GM23248 (cell line): ENCODE data around the gene TMEM266. TPM values are rescaled to one million over a fixed set of nuclear protein-coding genes. Genes with fewer than 3 reads are reported as not detected.

ENCODE experiments used
- DNase-seq: peaks from one replicate; pipeline ENCODE4 v3.0.0-alpha.2; 2015
- H2AFZ ChIP-seq: fragments of 200-600 bp; sonication (generic); 2 replicates; pipeline ENCODE4 v1.6.1; 2016; ENCODE audit warnings: antibody characterized with exemption
- H3F3A ChIP-seq: fragments of 200-600 bp; sonication (generic); 2 replicates; pipeline ENCODE4 v1.6.1; 2016; ENCODE audit warnings: mild to moderate bottlenecking, antibody characterized with exemption, mixed run types; ENCODE audit not compliant: insufficient read depth
- H3K27ac ChIP-seq: fragments of 200-600 bp; sonication (generic); 2 replicates; pipeline ENCODE4 v1.5.1; 2016; ENCODE audit warnings: mild to moderate bottlenecking
- H3K27me3 ChIP-seq: fragments of 200-600 bp; sonication (generic); replicated peaks from 2 replicates; pipeline ENCODE4 v1.6.1; 2016; ENCODE audit warnings: mild to moderate bottlenecking; ENCODE audit not compliant: insufficient read depth
- H3K36me3 ChIP-seq: fragments of 200-600 bp; sonication (generic); 2 replicates; pipeline ENCODE4 v1.6.1; 2016; ENCODE audit warnings: low read depth, mild to moderate bottlenecking
- H3K4me1 ChIP-seq: fragments of 200-600 bp; sonication (generic); 2 replicates; pipeline ENCODE4 v1.6.1; 2016; ENCODE audit warnings: mild to moderate bottlenecking; ENCODE audit not compliant: insufficient read depth
- H3K4me2 ChIP-seq: fragments of 200-600 bp; sonication (generic); one replicate; pipeline ENCODE4 v1.6.1; 2016; ENCODE audit warnings: mild to moderate bottlenecking; ENCODE audit not compliant: unreplicated experiment
- H3K4me3 ChIP-seq: fragments of 200-600 bp; sonication (generic); 2 replicates; pipeline ENCODE4 v1.5.1; 2016; ENCODE audit warnings: mild to moderate bottlenecking
- H3K79me2 ChIP-seq: fragments of 200-600 bp; sonication (generic); 2 replicates; pipeline ENCODE4 v1.6.1; 2016; ENCODE audit warnings: mild to moderate bottlenecking; ENCODE audit not compliant: insufficient read depth
- H3K9ac ChIP-seq: fragments of 200-600 bp; sonication (generic); 2 replicates; pipeline ENCODE4 v1.6.1; 2016; ENCODE audit warnings: mild to moderate bottlenecking
- H3K9me2 ChIP-seq: fragments of 200-600 bp; sonication (generic); 2 replicates; pipeline ENCODE4 v1.6.1; 2016; ENCODE audit warnings: mixed run types, mild to moderate bottlenecking, moderate library complexity; ENCODE audit not compliant: insufficient read depth
- H3K9me3 ChIP-seq: fragments of 200-600 bp; sonication (generic); one replicate; pipeline ENCODE4 v1.6.1; 2017; ENCODE audit warnings: low read depth
- H4K20me1 ChIP-seq: fragments of 200-600 bp; sonication (generic); 2 replicates; pipeline ENCODE4 v1.6.0; 2016; ENCODE audit not compliant: insufficient read depth
- EZH2 ChIP-seq: fragments of 200-600 bp; sonication (generic); IDR thresholded peaks from 2 replicates; pipeline ENCODE4 v1.6.1; 2018; ENCODE audit warnings: antibody characterized with exemption, mild to moderate bottlenecking; ENCODE audit not compliant: insufficient read depth, poor library complexity, severe bottlenecking
- EZH2phosphoT487 ChIP-seq: fragments of 200-600 bp; sonication (generic); IDR thresholded peaks from 2 replicates; pipeline ENCODE4 v1.6.1; 2018; ENCODE audit warnings: antibody characterized with exemption, moderate library complexity, mild to moderate bottlenecking, low read depth; ENCODE audit not compliant: insufficient read depth
- WGBS, 2 experiments: methylation state at CpG; one replicate each; pipeline ENCODE4 v1.1.6; 2015 to 2017; ENCODE audit warnings: low lambda C conversion rate in 2 of 2, low coverage in 1 of 2; ENCODE audit errors: missing lambda C conversion rate in 2 of 2; 5-methylcytosine and 5-hydroxymethylcytosine counted together
- in situ Hi-C: fragments of 300-500 bp; cut with MboI; formaldehyde crosslinking; loops from 2 replicates; pipeline ENCODE4 v1.15.0; 2020
- polyA plus RNA-seq: library from polyadenylated mRNA; unstranded; fragments of >200 nt; fragmentation: Nextera tagmentation; extraction: Ambion mirVana; gene quantifications from 2 replicates; pipeline ENCODE4 v1.2.1, GENCODE V29; 2016
- total RNA-seq: library from RNA; depleted of rRNA; stranded (reverse); fragments of >200 nt; shearing (Covaris generic); gene quantifications from 2 replicates; pipeline ENCODE4 v1.2.3, GENCODE V29; 2014

The TMEM266 gene
- total and polyA plus RNA-seq, 2 experiments from 2014 or later: not detected

DNA sequence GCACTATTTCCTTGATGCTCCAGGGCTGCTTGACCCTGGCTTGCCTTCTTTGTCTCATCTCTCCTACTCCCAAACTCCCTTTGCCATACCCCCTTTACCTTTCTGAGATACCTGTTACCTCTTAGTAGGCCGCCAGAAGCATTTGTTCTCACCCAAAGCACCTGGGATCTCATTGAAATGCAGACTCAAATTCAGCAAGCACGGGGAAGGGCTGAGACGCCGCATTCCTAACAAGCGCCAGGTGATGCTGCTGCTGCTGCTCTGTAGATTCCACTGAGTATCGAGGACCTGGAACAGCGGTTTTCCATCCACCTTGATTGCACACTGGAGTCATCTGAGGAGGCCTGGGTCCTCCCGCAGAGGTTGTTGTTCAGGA lies 91.8 kb downstream of the TMEM266 start:
- H3K36me3 ChIP-seq: no peaks in the 10 kb centered on the region
- H3K4me3 ChIP-seq: no peak overlapping the region
- H3K9me2 ChIP-seq: no peaks in the 10 kb centered on the region
- WGBS, 2 experiments: 85 to 90% methylated on average over 8 of the region's 8 CpGs
- no peak overlapping the region for H3K9ac ChIP-seq
- H4K20me1 ChIP-seq: no peaks in the 10 kb centered on the region
- H3K9me3 ChIP-seq: no peaks in the 10 kb centered on the region
- TF ChIP-seq EZH2phosphoT487 (no peak), EZH2 (no peak)
- H3K27me3 ChIP-seq: no peaks in the 10 kb centered on the region
- DNase-seq: no peak
- H2AFZ ChIP-seq: no peak overlapping the region
- peaks cover 11% of the 10 kb centered on the region for H3K4me1 ChIP-seq
- in situ Hi-C loops: no loop called here
- H3F3A ChIP-seq: peaks cover 14% of the 10 kb centered on the region
- no peaks in the 10 kb centered on the region for H3K79me2 ChIP-seq
- H3K27ac ChIP-seq: no peak overlapping the region
- no peak overlapping the region for H3K4me2 ChIP-seq

DNA sequence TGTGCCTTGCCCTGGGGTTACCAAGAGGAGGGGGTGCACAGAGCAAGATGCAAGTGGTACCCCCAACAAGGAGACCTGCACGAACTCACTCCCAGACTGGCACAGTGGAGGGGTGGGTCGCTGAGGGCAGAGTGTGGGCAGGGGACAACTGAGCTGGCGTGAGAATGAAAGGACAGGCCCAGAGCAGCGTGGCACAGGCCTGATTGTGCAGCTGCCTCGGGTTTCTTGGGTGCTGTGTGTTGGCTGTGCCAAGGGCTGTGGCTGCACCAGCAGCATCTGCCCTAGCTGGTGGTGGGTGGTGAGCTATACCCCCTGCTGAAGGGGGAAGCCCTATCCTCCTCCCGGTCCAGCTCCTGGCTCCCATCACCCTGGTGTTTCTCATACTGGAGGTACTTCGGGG lies 92.4 kb downstream of the TMEM266 start:
- TF ChIP-seq EZH2 (no peak), EZH2phosphoT487 (no peak)
- Histone ChIP-seq H3K9me2 (no peaks in the 10 kb centered on the region), H3K27ac (no peak overlapping the region), H3K9ac (no peak overlapping the region), H3K36me3 (no peaks in the 10 kb centered on the region), H3K4me1 (peaks cover 11% of the 10 kb centered on the region), H3K4me2 (no peak overlapping the region), H4K20me1 (no peaks in the 10 kb centered on the region), H3K9me3 (no peaks in the 10 kb centered on the region), H2AFZ (no peak overlapping the region), H3K27me3 (no peaks in the 10 kb centered on the region), H3K79me2 (no peaks in the 10 kb centered on the region), H3F3A (peaks cover 14% of the 10 kb centered on the region), H3K4me3 (no peak overlapping the region)
- DNase-seq: no peak
- 94 to 97% methylated on average over 7 of the region's 7 CpGs for WGBS, 2 experiments
- in situ Hi-C loops: no loop called here

DNA sequence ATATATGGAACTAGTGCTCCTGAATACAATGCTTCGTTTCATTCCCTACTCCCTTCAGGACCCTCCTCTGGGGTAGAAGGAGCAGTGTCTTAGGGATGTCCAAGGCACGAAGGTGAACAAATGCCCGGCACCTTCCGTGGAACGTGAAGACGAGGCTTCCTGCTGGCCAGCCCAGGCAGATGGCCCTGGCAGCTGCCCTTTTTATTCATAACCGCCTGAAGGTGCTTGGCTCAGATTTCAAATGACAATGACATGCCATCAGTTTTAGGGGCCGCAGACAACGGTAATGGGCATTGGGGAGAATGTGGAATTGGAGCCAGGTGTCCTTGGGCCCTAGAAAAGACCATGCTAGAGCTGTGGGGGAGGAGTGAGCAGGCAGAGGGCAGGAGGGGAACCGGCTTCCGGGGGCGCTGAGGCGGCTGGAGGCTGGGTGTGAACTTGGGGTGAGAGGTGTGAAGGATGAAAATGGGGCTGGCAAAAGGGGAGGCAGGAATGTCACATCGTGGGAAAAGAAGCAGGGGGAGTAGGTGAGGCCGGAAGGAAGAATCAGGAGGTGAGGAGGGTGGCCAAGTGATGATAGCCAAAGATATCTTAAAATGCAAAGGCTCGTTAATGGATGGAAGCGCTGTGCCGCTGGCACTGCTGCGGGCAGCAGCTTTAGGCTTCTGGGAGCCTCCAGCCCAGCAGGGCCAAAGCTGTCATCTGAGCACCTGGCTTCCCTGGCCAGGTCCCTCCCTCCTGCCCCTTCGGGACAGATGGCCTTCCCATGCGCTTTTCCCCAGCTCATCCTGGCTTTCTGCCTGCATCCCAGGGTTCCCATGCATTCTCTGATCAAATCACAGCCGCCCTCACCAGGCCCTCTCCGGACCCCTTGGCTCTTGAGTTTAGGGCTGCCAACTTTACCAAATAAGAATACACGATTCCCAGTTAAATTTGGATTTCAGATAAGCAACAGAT lies 93.7 kb downstream of the TMEM266 start:
- no peak overlapping the region for H3K9ac ChIP-seq
- H3K27me3 ChIP-seq: no peaks in the 10 kb centered on the region
- H3K36me3 ChIP-seq: no peaks in the 10 kb centered on the region
- no peak for DNase-seq
- H2AFZ ChIP-seq: no peak overlapping the region
- 92% methylated on average over 24 of the region's 24 CpGs for WGBS, 2 experiments
- peaks cover 14% of the 10 kb centered on the region for H3F3A ChIP-seq
- no peak overlapping the region for H3K4me3 ChIP-seq
- H3K9me3 ChIP-seq: no peaks in the 10 kb centered on the region
- H3K27ac ChIP-seq: no peak overlapping the region
- TF ChIP-seq EZH2phosphoT487: no peak
- no peak for TF ChIP-seq EZH2
- H3K9me2 ChIP-seq: no peaks in the 10 kb centered on the region
- in situ Hi-C loops: no loop called here
- H3K79me2 ChIP-seq: no peaks in the 10 kb centered on the region
- no peaks in the 10 kb centered on the region for H4K20me1 ChIP-seq
- H3K4me1 ChIP-seq: peaks cover 11% of the 10 kb centered on the region
- H3K4me2 ChIP-seq: no peak overlapping the region

DNA sequence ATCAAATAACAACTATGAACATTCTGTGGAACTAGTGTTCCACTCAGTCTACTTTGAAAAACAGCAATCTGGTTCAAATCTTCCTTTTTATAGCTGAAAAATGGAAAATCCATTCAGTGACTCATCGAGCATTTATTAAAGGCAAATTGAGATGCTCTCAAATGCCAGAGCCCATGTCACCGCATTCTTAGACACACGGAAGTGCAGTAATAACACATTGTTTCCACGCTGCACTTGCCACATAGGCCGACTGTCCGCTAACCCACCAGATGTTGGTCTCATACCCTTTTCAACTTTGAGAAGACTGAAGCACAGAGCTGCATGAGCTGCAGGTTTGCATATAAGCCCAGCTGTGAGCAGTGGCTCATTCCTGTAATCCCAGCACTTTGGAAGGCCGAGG lies 95.9 kb downstream of the TMEM266 start:
- H3K9ac ChIP-seq: no peak overlapping the region
- no peak overlapping the region for H3K27ac ChIP-seq
- no peak overlapping the region for H3K4me3 ChIP-seq
- no peak overlapping the region for H2AFZ ChIP-seq
- in situ Hi-C loops: no loop called here
- H3F3A ChIP-seq: peaks cover 14% of the 10 kb centered on the region
- DNase-seq: peak; percentile 85
- H3K27me3 ChIP-seq: no peaks in the 10 kb centered on the region
- TF ChIP-seq EZH2 (no peak), EZH2phosphoT487 (0 out of 2 replicates have a peak, but pooled peaks have one; percentile 48)
- no peaks in the 10 kb centered on the region for H3K9me2 ChIP-seq
- H3K79me2 ChIP-seq: no peaks in the 10 kb centered on the region
- WGBS, 2 experiments: 21 to 22% methylated on average over 7 of the region's 7 CpGs
- no peaks in the 10 kb centered on the region for H3K9me3 ChIP-seq
- H3K4me1 ChIP-seq: peaks cover 7% of the 10 kb centered on the region
- H4K20me1 ChIP-seq: no peaks in the 10 kb centered on the region
- no peak overlapping the region for H3K4me2 ChIP-seq
- no peaks in the 10 kb centered on the region for H3K36me3 ChIP-seq
